Heart left ventricle (tissue), 16 donors: ENCODE results near the gene DDHD1. TPM values are rescaled to one million over a fixed set of nuclear protein-coding genes. Genes with fewer than 3 reads are reported as not detected.

Source experiments
- ATAC-seq, 4 donors: fragments of 200-7000 bp; cut with Tn5 transposase; one replicate each; pipeline ENCODE4 v1.9.1; 2020 to 2022; ENCODE audit warnings: moderate library complexity in 4 of 4, mild to moderate bottlenecking in 3 of 4, moderate number of reproducible peaks in 1 of 4
- DNase-seq, 5 donors: peaks; one replicate each; pipeline ENCODE4 v3.0.0-alpha.2; 2020
- H3K27ac ChIP-seq, 12 donors: fragments of 200-600 bp; sonication (generic) in 4 of 12; one replicate each; pipeline versions ENCODE4 v1.5.0 to v1.8.0; 2016 to 2022; ENCODE audit warnings: mild to moderate bottlenecking in 2 of 12
- H3K27me3 ChIP-seq, 9 donors: fragments of 200-600 bp; sonication (generic) in 2 of 9; one replicate each; pipeline versions ENCODE4 v1.5.1 to v1.8.0; 2016 to 2022; ENCODE audit warnings: mild to moderate bottlenecking in 3 of 9
- H3K36me3 ChIP-seq, 9 donors: fragments of 200-600 bp; sonication (generic) in 2 of 9; one replicate each; pipeline versions ENCODE4 v1.5.0 to v1.8.0; 2018 to 2022; ENCODE audit warnings: mild to moderate bottlenecking in 2 of 9
- H3K4me1 ChIP-seq, 12 donors: fragments of 200-600 bp; sonication (generic) in 4 of 12; one replicate each; pipeline versions ENCODE4 v1.5.0 to v1.8.0; 2016 to 2022; ENCODE audit warnings: mild to moderate bottlenecking in 3 of 12
- H3K4me3 ChIP-seq, 12 donors: fragments of 200-600 bp; sonication (generic) in 4 of 12; one replicate each; pipeline versions ENCODE4 v1.5.0 to v1.8.0; 2017 to 2022; ENCODE audit warnings: mild to moderate bottlenecking in 9 of 12, moderate library complexity in 4 of 12
- H3K9me3 ChIP-seq, 12 donors: fragments of 200-600 bp; sonication (generic) in 4 of 12; one replicate each; pipeline versions ENCODE4 v1.5.0 to v1.8.0; 2016 to 2022; ENCODE audit warnings: mild to moderate bottlenecking in 1 of 12
- POLR2A ChIP-seq, 2 donors: fragments of 450-650 bp; IDR thresholded peaks; one replicate each; pipeline ENCODE4 v1.6.1; 2017; ENCODE audit warnings: antibody characterized with exemption in 2 of 2, mild to moderate bottlenecking in 2 of 2, moderate library complexity in 2 of 2
- WGBS, 4 donors: extraction: QIAGEN DNeasy Blood & Tissue Kit in 2 of 4; methylation state at CpG; one replicate each; pipeline versions ENCODE4 v1.1.5 to v1.1.7; 2013 to 2018; 5-methylcytosine and 5-hydroxymethylcytosine counted together
- intact Hi-C, 10 donors: fragments of 100-400 bp; cut with DNase I; formaldehyde crosslinking; loops; one replicate each; pipeline versions ENCODE4 v1.11.1 to v1.14.2; 2022
- polyA plus RNA-seq, 2 donors: library from polyadenylated mRNA; stranded (reverse); fragments of 200-250 nt; gene quantifications; one replicate each; pipeline ENCODE4 v1.2.3, GENCODE V29; 2013
- total RNA-seq, 9 donors: library from RNA; depleted of rRNA in 2 of 9; stranded (reverse); fragments of >200 nt in 2 of 9; fragmentation: NEBNext Ultra II Directional in 3 of 9; extraction: Animal tissue kit (Norgen Biotek cat#: 25700) in 3 of 9; gene quantifications; one replicate each; pipeline versions ENCODE4 v1.1.0 to v1.2.4, GENCODE V29; 2016 to 2023
- TF ChIP-seq, protein P1 (sequence below), 12 donors: fragments of 200-600 bp; sonication (generic) in 4 of 12; IDR thresholded peaks; one replicate each; pipeline versions ENCODE4 v1.5.0 to v1.8.0; 2018 to 2022; ENCODE audit warnings: antibody characterized with exemption in 12 of 12, mild to moderate bottlenecking in 5 of 12
- donor health status: ischemic (EF 13 %, LVEDD 7.1; RV severe dilation, severe dysfunction).
- donor health status: healthy with polysubstance abuse.
- donor health status: DM: no; HTN: yes; CAD: no.
- donor health status: DM: no; HTN: no; CAD: no.
- donor health status: ischemic (EF 25% LVEDD 6.9; RV normal size, moderate dysfunction).
- donor health status: ischemic (EF 25% LVEDD 5.7; RV mildly dilated, moderate dysfunction).
- donor health status: healthy.
- donor health status: DM: yes; HTN: yes; CAD: no.
- donor health status: ischemic (EF 35%, LVEDD 5.7; RV mildly dilated, moderate dysfunction).
- donor health status: nonischemic (EF 11% LVEDD 7.7; RV severe dilation, severe dysfunction).
- donor health status: DM: yes; HTN: yes; CAD: no.
- donor health status: PGD.
- donor health status: ischemic (EF 29% LVEDD 5.4; RV normal size, mild dysfunction).
- donor health status: nonischemic (EF 23%, LVEDD 6.1; RV moderate dilation, normal function).

Gene DDHD1
- total and polyA plus RNA-seq, 11 donors: 3.5 to 12.1 (median 7.0) TPM

- peaks cover 0 to 40% (median 0%) of the 10 kb centered on the region in 9 donors for H3K36me3 ChIP-seq
- 97 to 98% (median 98%) methylated on average over 3 of the region's 3 CpGs for WGBS, 4 donors
- H3K9me3 ChIP-seq: no peaks in the 10 kb centered on the region
- ATAC-seq (no peak), DNase-seq (no peak)
- H3K4me3 ChIP-seq: no peak overlapping the region
- no peaks in the 10 kb centered on the region for H3K27me3 ChIP-seq
- no peak for TF ChIP-seq POLR2A (IDR thresholded peaks at IDR 0.05)
- TF ChIP-seq, protein P1, sequence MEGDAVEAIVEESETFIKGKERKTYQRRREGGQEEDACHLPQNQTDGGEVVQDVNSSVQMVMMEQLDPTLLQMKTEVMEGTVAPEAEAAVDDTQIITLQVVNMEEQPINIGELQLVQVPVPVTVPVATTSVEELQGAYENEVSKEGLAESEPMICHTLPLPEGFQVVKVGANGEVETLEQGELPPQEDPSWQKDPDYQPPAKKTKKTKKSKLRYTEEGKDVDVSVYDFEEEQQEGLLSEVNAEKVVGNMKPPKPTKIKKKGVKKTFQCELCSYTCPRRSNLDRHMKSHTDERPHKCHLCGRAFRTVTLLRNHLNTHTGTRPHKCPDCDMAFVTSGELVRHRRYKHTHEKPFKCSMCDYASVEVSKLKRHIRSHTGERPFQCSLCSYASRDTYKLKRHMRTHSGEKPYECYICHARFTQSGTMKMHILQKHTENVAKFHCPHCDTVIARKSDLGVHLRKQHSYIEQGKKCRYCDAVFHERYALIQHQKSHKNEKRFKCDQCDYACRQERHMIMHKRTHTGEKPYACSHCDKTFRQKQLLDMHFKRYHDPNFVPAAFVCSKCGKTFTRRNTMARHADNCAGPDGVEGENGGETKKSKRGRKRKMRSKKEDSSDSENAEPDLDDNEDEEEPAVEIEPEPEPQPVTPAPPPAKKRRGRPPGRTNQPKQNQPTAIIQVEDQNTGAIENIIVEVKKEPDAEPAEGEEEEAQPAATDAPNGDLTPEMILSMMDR (IDR thresholded peaks at IDR 0.05): no peak
- peak overlapping the region in 4 of 12 donors; percentile 9 to 77 (median 68) for H3K27ac ChIP-seq
- intact Hi-C loops: no loop called here
- H3K4me1 ChIP-seq: peaks cover 4 to 44% (median 28%) of the 10 kb centered on the region in 12 donors
Measured at GRCh38 chr14:53038629-53039028, 114.5 kb downstream of the DDHD1 start.

- no peak for TF ChIP-seq POLR2A (IDR thresholded peaks at IDR 0.05)
- TF ChIP-seq, protein P1 (IDR thresholded peaks at IDR 0.05): no peak
- DNase-seq (no peak), ATAC-seq (no peak)
- Histone ChIP-seq H3K36me3 (peaks cover 0 to 40% (median 0%) of the 10 kb centered on the region in 9 donors), H3K27ac (no peak overlapping the region), H3K9me3 (no peaks in the 10 kb centered on the region), H3K4me1 (peaks cover under 1 to 44% (median 26%) of the 10 kb centered on the region in 12 donors), H3K4me3 (no peak overlapping the region), H3K27me3 (no peaks in the 10 kb centered on the region)
- 93 to 100% (median 97%) methylated on average over 1 of the region's 1 CpG for WGBS, 4 donors
- intact Hi-C loops: no loop called here
Measured at GRCh38 chr14:53037016-53037415, 116.1 kb downstream of the DDHD1 start.

GRCh38 chr14:53035336-53036210 is 117.5 kb downstream of the DDHD1 start:
- no peaks in the 10 kb centered on the region for H3K9me3 ChIP-seq
- no peak overlapping the region for H3K4me3 ChIP-seq
- TF ChIP-seq, protein P1 (IDR thresholded peaks at IDR 0.05): no peak
- no peak for TF ChIP-seq POLR2A (IDR thresholded peaks at IDR 0.05)
- peak overlapping the region in 1 of 12 donors; percentile 15 for H3K27ac ChIP-seq
- DNase-seq: no peak
- no peak for ATAC-seq
- peaks cover 5 to 41% (median 25%) of the 10 kb centered on the region in 12 donors for H3K4me1 ChIP-seq
- intact Hi-C loops: no loop called here
- H3K36me3 ChIP-seq: peaks cover 0 to 28% (median 0%) of the 10 kb centered on the region in 9 donors
- no peaks in the 10 kb centered on the region for H3K27me3 ChIP-seq
- WGBS, 4 donors: 88 to 92% (median 91%) methylated on average over 6 of the region's 6 CpGs

DNA sequence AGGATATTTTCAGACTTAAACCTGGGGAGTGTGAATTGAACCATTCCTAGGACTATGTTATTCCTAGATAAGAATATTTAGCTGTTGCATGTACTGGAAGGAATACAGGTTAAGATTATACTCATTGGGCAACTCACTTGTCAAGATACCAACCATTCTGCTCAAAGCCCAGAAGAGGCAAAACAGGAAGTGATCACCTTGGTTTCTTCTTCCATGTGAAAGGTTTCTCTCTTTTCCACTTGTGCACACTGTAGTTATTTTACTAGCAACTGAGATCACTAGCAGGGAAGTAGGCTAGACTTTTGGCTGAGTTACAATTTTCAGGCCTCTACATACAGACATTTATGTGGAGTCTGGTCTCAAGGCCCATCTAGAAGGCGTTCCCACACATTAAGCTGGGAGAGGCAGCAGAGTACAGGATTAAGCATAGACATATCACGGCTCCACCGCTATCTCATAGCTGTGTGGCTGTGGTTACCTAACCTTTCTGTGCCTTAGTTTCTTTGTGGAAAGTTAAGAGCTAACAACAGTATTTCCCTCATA is 118.4 kb downstream of the DDHD1 start:
- ATAC-seq: no peak
- intact Hi-C loops: no loop called here
- peaks cover 5 to 35% (median 22%) of the 10 kb centered on the region in 12 donors for H3K4me1 ChIP-seq
- no peak overlapping the region for H3K4me3 ChIP-seq
- no peak for DNase-seq
- TF ChIP-seq, protein P1 (IDR thresholded peaks at IDR 0.05): no peak
- no peak for TF ChIP-seq POLR2A (IDR thresholded peaks at IDR 0.05)
- 90 to 93% (median 93%) methylated on average over 3 of the region's 3 CpGs for WGBS, 4 donors
- H3K36me3 ChIP-seq: peaks cover 0 to 26% (median 0%) of the 10 kb centered on the region in 9 donors
- no peaks in the 10 kb centered on the region for H3K9me3 ChIP-seq
- H3K27me3 ChIP-seq: no peaks in the 10 kb centered on the region
- peak overlapping the region in 1 of 12 donors; percentile 14 for H3K27ac ChIP-seq
